ENCODE results near the gene UQCRFS1. TPM values are rescaled to one million over a fixed set of nuclear protein-coding genes. Genes with fewer than 3 reads are reported as not detected.

Gene UQCRFS1
- total RNA-seq, 1 experiment from 2014 or later = 35.2 TPM

- H3K79me2 ChIP-seq (ENCODE audit: low read depth) = no peaks in the 10 kb centered on the region
- no peaks in the 10 kb centered on the region for H4K20me1 ChIP-seq (ENCODE audit: insufficient read depth)
- BruUV-seq (replicated peaks) = no TSS peak
- CTCF ChIA-PET = no interaction called here
- no peaks in the 10 kb centered on the region for H3K9me3 ChIP-seq (ENCODE audit: insufficient read depth, low read depth)
- H3K27me3 ChIP-seq (ENCODE audit: insufficient read depth, low read depth) = peaks cover 75% of the 10 kb centered on the region
- POLR2A ChIA-PET (ENCODE audit: unreplicated experiment) = no interaction called here
- H3K4me3 ChIP-seq = no peak overlapping the region
- no peak overlapping the region for H2AFZ ChIP-seq
- H3K4me1 ChIP-seq (replicated peaks; ENCODE audit: insufficient read depth) = no peaks in the 10 kb centered on the region
- H3F3A ChIP-seq (ENCODE audit: insufficient read depth, low read depth) = no peaks in the 10 kb centered on the region
- TF ChIP-seq CTCF (conservative IDR thresholded peaks at IDR 0.05) = no peak
- no peak for TF ChIP-seq EZH2 (IDR thresholded peaks at IDR 0.05; ENCODE audit: low read depth)
- no peak overlapping the region for H3K27ac ChIP-seq
- intact Hi-C loops (cut with micrococcal nuclease; ENCODE audit: unreplicated experiment) = no loop called here
- H3K36me3 ChIP-seq (ENCODE audit: low read depth) = no peaks in the 10 kb centered on the region
- no peaks in the 10 kb centered on the region for H3K9me2 ChIP-seq (ENCODE audit: insufficient read depth)
- DNase-seq = no peak
- H3K4me2 ChIP-seq = no peak overlapping the region
Observed at GRCh38 chr19:29245215-29245614, 32.3 kb upstream of the UQCRFS1 start.

- POLR2A ChIA-PET (ENCODE audit: unreplicated experiment) = no interaction called here
Observed at GRCh38 chr19:29241324-29241723, 28.4 kb upstream of the UQCRFS1 start.

GRCh38 chr19:29239213-29239776 is 26.3 kb upstream of the UQCRFS1 start:
- TF ChIP-seq EZH2 (IDR thresholded peaks at IDR 0.05; ENCODE audit: low read depth) (no peak), CTCF (conservative IDR thresholded peaks at IDR 0.05) (no peak)
- H3K36me3 ChIP-seq (ENCODE audit: low read depth) = no peaks in the 10 kb centered on the region
- no peak overlapping the region for H3K4me3 ChIP-seq
- H3K27ac ChIP-seq = no peak overlapping the region
- no peaks in the 10 kb centered on the region for H3K9me3 ChIP-seq (ENCODE audit: insufficient read depth, low read depth)
- no peak overlapping the region for H2AFZ ChIP-seq
- H3K4me2 ChIP-seq = no peak overlapping the region
- no peaks in the 10 kb centered on the region for H3F3A ChIP-seq (ENCODE audit: insufficient read depth, low read depth)
- no peak for DNase-seq
- CTCF ChIA-PET = no interaction called here
- POLR2A ChIA-PET (ENCODE audit: unreplicated experiment) = no interaction called here
- H3K9me2 ChIP-seq (ENCODE audit: insufficient read depth) = no peaks in the 10 kb centered on the region
- no TSS peak for BruUV-seq (replicated peaks)
- H3K27me3 ChIP-seq (ENCODE audit: insufficient read depth, low read depth) = peaks cover 41% of the 10 kb centered on the region
- H3K4me1 ChIP-seq (replicated peaks; ENCODE audit: insufficient read depth) = no peaks in the 10 kb centered on the region
- intact Hi-C loops (cut with micrococcal nuclease; ENCODE audit: unreplicated experiment) = no loop called here
- H3K79me2 ChIP-seq (ENCODE audit: low read depth) = no peaks in the 10 kb centered on the region
- H4K20me1 ChIP-seq (ENCODE audit: insufficient read depth) = no peaks in the 10 kb centered on the region

More at GRCh38 chr19:29241324-29241723, 28.4 kb upstream of the UQCRFS1 start:
- peaks cover 48% of the 10 kb centered on the region for H3K27me3 ChIP-seq (ENCODE audit: insufficient read depth, low read depth)
- H3K27ac ChIP-seq = no peak overlapping the region
- no TSS peak for BruUV-seq (replicated peaks)
- H2AFZ ChIP-seq = no peak overlapping the region
- no peaks in the 10 kb centered on the region for H3K36me3 ChIP-seq (ENCODE audit: low read depth)
- H3F3A ChIP-seq (ENCODE audit: insufficient read depth, low read depth) = no peaks in the 10 kb centered on the region
- intact Hi-C loops (cut with micrococcal nuclease; ENCODE audit: unreplicated experiment) = no loop called here
- DNase-seq = no peak
- H3K4me2 ChIP-seq = no peak overlapping the region
- CTCF ChIA-PET = no interaction called here
- H3K79me2 ChIP-seq (ENCODE audit: low read depth) = no peaks in the 10 kb centered on the region
- H4K20me1 ChIP-seq (ENCODE audit: insufficient read depth) = no peaks in the 10 kb centered on the region
- no peak overlapping the region for H3K4me3 ChIP-seq
- TF ChIP-seq CTCF (conservative IDR thresholded peaks at IDR 0.05) (no peak), EZH2 (IDR thresholded peaks at IDR 0.05; ENCODE audit: low read depth) (no peak)
- no peaks in the 10 kb centered on the region for H3K4me1 ChIP-seq (replicated peaks; ENCODE audit: insufficient read depth)
- H3K9me3 ChIP-seq (ENCODE audit: insufficient read depth, low read depth) = no peaks in the 10 kb centered on the region
- no peaks in the 10 kb centered on the region for H3K9me2 ChIP-seq (ENCODE audit: insufficient read depth)

All from PC-9 (cell line).